Pancreas (tissue), 10 donors: Measurements from ENCODE around the gene KCNC1. TPM values are rescaled to one million over a fixed set of nuclear protein-coding genes. Genes with fewer than 3 reads are reported as not detected.
A peak's percentile ranks its signal among the peaks of the same experiment; 100 is the strongest.

ENCODE experiments used
- ATAC-seq, 4 donors: fragments of 200-7000 bp; cut with Tn5 transposase; one replicate each; pipeline versions ENCODE4 v1.8.0 to v1.9.1; 2020; ENCODE audit warnings: mild to moderate bottlenecking in 4 of 4, moderate library complexity in 4 of 4
- DNase-seq, 6 donors: peaks; one replicate each; pipeline ENCODE4 v3.0.0-alpha.2; 2020
- FAIRE-seq: peaks from 2 replicates; lab custom pipeline; 2012; peaks lifted over from hg19 to GRCh38; lab: Jason Lieb, UNC
- H3K27ac ChIP-seq, 4 donors: fragments of 200-600 bp; sonication (generic); 1 replicate in 3 of 4; 2 replicates in 1 of 4; pipeline versions ENCODE4 v1.5.0 to v1.8.0; 2020
- H3K27me3 ChIP-seq, 4 donors: fragments of 200-600 bp; one replicate each; pipeline ENCODE4 v1.8.0; 2021
- H3K36me3 ChIP-seq, 3 donors: fragments of 200-600 bp; sonication (generic) in 1 of 3; one replicate each; pipeline versions ENCODE4 v1.5.0 to v1.8.0; 2020 to 2021
- H3K4me1 ChIP-seq, 3 donors: fragments of 200-600 bp; one replicate each; pipeline ENCODE4 v1.8.0; 2021
- H3K4me3 ChIP-seq, 4 donors: fragments of 200-600 bp; sonication (generic) in 2 of 4; one replicate each; pipeline versions ENCODE4 v1.5.0 to v1.8.0; 2020 to 2021
- H3K9me3 ChIP-seq, 4 donors: fragments of 200-600 bp; one replicate each; pipeline ENCODE4 v1.8.0; 2021
- WGBS, 2 donors: extraction: QIAGEN DNeasy Blood & Tissue Kit; methylation state at CpG; one replicate each; pipeline ENCODE4 v1.1.7; 2013; 5-methylcytosine and 5-hydroxymethylcytosine counted together
- intact Hi-C, 3 donors: fragments of 100-400 bp; cut with DNase I; formaldehyde crosslinking; loops; one replicate each; pipeline versions ENCODE4 v1.11.1 to v1.14.2; 2022
- polyA plus RNA-seq, 2 donors: library from polyadenylated mRNA; stranded (reverse); fragments of 200-250 nt; gene quantifications; one replicate each; pipeline ENCODE4 v1.2.3, GENCODE V29; 2013
- total RNA-seq, 6 donors: library from RNA; stranded (reverse); fragmentation: NEBNext Ultra II Directional in 4 of 6; extraction: Animal tissue kit (Norgen Biotek cat#: 25700) in 4 of 6; gene quantifications; one replicate each; pipeline versions ENCODE4 v1.2.1 to v1.2.4, GENCODE V29; 2021 to 2023
- TF ChIP-seq, protein P1 (sequence below), 4 donors: fragments of 200-600 bp; sonication (generic) in 3 of 4; IDR thresholded peaks; one replicate each; pipeline versions ENCODE4 v1.5.0 to v1.8.0; 2021; ENCODE audit warnings: antibody characterized with exemption in 4 of 4
- donor health status: healthy with polysubstance abuse.
- donor health status: DM: no; HTN: no; CAD: no; lungs with moderate emphysema.
- donor health status: DM: no; HTN: no; CAD: no.
- donor health status: control.
- donor health status: control.
- donor health status: Bipolar disorder and iron deficiency.
- donor health status: DM: yes; HTN: yes; CAD: no.
- donor health status: DM: no; HTN: no; CAD: no.
- donor health status: DM: no; HTN: no; CAD: no.
- donor health status: DM: yes; HTN: yes; CAD: no.

KCNC1 gene
- total and polyA plus RNA-seq, 8 donors: 0.05 to 0.82 (median 0.37) TPM

DNA sequence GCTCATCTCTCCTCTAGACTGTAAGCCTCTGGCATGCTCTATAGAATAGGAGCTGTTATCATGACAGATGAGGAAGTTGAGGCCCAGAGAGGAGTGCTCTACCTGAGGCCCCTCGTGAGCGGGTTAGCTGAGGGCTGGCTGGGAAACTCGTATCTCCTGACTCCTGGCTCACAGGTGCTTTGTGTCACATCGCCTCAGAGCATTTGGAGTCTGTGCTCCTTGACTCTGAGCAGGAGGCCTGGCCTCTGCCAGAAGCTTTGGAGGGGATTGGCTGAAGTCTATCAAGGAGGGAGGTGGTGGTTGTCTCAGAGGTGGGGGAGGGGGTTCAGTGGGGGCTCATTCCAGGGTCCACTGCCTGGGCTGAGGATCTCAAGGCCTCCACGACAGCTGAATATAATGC lies 7.4 kb downstream of the KCNC1 start:
- TF ChIP-seq, protein P1, sequence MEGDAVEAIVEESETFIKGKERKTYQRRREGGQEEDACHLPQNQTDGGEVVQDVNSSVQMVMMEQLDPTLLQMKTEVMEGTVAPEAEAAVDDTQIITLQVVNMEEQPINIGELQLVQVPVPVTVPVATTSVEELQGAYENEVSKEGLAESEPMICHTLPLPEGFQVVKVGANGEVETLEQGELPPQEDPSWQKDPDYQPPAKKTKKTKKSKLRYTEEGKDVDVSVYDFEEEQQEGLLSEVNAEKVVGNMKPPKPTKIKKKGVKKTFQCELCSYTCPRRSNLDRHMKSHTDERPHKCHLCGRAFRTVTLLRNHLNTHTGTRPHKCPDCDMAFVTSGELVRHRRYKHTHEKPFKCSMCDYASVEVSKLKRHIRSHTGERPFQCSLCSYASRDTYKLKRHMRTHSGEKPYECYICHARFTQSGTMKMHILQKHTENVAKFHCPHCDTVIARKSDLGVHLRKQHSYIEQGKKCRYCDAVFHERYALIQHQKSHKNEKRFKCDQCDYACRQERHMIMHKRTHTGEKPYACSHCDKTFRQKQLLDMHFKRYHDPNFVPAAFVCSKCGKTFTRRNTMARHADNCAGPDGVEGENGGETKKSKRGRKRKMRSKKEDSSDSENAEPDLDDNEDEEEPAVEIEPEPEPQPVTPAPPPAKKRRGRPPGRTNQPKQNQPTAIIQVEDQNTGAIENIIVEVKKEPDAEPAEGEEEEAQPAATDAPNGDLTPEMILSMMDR (IDR thresholded peaks at IDR 0.05): no peak
- intact Hi-C loops: no loop called here
- WGBS, 2 donors: 81 to 83% methylated on average over 5 of the region's 5 CpGs
- H3K27me3 ChIP-seq: no peaks in the 10 kb centered on the region
- DNase-seq: no peak
- no peak overlapping the region for H3K4me3 ChIP-seq
- no peaks in the 10 kb centered on the region for H3K4me1 ChIP-seq
- H3K36me3 ChIP-seq: no peaks in the 10 kb centered on the region
- no peaks in the 10 kb centered on the region for H3K9me3 ChIP-seq
- FAIRE-seq: no peak
- no peak for ATAC-seq
- no peak overlapping the region for H3K27ac ChIP-seq

DNA sequence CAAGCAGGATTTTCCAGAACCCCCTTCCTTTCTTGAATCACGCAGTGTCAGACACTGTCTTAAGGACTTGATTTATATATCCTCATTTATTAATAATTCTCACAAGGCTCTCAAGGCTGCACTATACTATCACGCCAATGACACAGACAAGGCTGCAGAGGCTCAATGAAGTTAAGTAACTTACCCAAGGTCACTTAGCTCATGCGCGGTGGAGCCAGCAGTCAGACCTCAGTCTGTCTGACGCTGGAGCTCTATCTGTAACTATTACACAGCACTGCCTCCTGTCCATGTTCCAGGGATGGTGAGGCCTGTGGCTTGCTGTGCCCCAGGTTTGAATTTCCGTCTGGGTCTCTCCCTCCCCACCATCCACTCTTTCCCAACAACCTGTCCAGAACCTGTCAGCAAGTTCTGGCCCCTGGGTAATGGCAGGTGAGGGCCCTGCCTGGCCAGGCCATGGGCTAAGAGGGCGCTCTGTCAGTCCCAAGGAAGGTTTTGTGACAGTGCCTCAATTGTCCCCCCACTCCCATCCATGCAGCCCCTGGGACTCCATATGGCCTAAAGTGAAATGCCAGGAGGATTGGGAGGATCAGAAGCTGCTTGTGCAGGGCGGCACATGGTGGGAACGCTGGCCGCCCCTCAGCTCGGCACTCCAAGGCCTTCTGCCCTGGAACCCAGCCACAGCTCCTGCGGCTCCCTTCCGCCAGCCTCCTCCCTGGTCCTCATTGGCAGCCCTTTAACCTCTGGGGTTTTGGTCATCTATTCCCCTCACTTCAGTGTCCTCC lies 8.6 kb downstream of the KCNC1 start:
- no peaks in the 10 kb centered on the region for H3K9me3 ChIP-seq
- 72 to 78% methylated on average over 13 of the region's 13 CpGs for WGBS, 2 donors
- H3K4me3 ChIP-seq: no peak overlapping the region
- no peak overlapping the region for H3K27ac ChIP-seq
- FAIRE-seq: no peak
- intact Hi-C loops: no loop called here
- no peaks in the 10 kb centered on the region for H3K36me3 ChIP-seq
- TF ChIP-seq, protein P1 (IDR thresholded peaks at IDR 0.05): no peak
- H3K4me1 ChIP-seq: no peaks in the 10 kb centered on the region
- H3K27me3 ChIP-seq: no peaks in the 10 kb centered on the region
- no peak for ATAC-seq
- DNase-seq: no peak

DNA sequence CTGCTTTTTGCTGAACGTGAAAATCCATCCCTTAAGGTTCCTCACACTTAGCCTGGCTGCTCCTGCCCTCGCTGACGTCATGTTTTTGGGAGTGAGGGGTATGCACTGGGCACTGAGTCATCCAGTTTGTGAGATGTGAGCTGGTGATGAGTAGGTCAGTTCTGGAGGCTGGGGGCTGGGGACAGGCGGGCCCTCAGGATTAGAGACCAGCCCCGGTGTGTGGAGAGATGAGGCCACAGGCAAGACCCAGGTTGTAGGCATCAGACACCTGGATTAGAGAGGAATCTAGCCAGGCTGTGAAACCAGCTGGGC lies 9.2 kb downstream of the KCNC1 start:
- DNase-seq: no peak
- Histone ChIP-seq H3K36me3 (no peaks in the 10 kb centered on the region), H3K9me3 (no peaks in the 10 kb centered on the region), H3K27me3 (no peaks in the 10 kb centered on the region), H3K4me3 (no peak overlapping the region), H3K4me1 (no peaks in the 10 kb centered on the region), H3K27ac (no peak overlapping the region)
- TF ChIP-seq, protein P1 (IDR thresholded peaks at IDR 0.05): no peak
- 70 to 87% methylated on average over 5 of the region's 5 CpGs for WGBS, 2 donors
- no peak for ATAC-seq
- intact Hi-C loops: no loop called here
- no peak for FAIRE-seq

DNA sequence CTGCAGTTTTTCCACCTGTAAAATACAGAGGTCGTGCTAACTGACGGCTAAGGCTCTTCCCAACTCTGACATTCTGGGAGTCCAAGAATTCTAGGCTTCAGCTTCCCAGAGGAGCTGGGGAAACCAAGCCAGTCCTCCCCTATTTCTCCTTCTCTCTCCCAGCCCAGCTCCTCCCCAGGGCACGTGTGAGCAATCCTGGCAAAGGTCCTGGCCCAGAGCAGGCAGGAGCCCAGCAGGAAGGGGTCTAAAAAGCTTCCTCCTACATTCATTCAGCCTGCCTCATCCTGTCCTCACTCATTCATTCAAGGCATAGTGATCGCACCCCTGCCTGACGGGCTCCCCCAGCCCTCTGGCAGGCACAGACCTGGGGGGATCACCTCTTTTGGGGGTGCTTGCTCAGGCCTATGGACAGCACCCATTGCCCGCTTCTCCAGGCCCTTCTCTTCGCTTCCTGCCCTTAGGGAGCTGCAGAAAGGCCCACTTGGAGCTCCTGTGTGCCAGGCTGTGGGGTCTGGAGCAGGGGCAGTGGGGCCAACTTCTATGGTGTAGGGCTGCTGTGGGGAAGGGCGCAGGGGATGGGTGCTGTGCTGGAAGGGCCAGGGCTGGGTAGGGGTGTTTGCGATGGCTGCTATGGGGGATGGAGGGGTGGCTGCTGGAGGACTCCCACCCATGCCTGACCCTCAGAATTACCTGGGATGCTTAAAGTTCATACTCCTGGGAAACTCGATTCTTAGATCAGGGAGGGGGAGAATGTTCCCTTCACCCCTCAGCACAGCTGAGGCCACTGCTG lies 9.8 kb downstream of the KCNC1 start:
- FAIRE-seq: no peak

More for the DNA sequence above, 9.8 kb downstream of the KCNC1 start:
- no peak overlapping the region for H3K27ac ChIP-seq
- ATAC-seq (no peak), DNase-seq (peak in 1 of 6 donors; percentile 21)
- H3K4me3 ChIP-seq: no peak overlapping the region
- intact Hi-C loops: no loop called here
- no peaks in the 10 kb centered on the region for H3K27me3 ChIP-seq
- no peaks in the 10 kb centered on the region for H3K4me1 ChIP-seq
- TF ChIP-seq, protein P1 (IDR thresholded peaks at IDR 0.05): no peak
- H3K9me3 ChIP-seq: no peaks in the 10 kb centered on the region
- no peaks in the 10 kb centered on the region for H3K36me3 ChIP-seq
- WGBS, 2 donors: 66 to 70% methylated on average over 10 of the region's 10 CpGs
